ENCODE data around the gene PPARG. TPM values are rescaled to one million over a fixed set of nuclear protein-coding genes. Genes with fewer than 3 reads are reported as not detected.

PPARG gene
- total RNA-seq, 1 experiment from 2014 or later, result 19.4 TPM

GRCh38 chr3:12339701-12340480 lies 51.0 kb downstream of the PPARG start:
- no peak for DNase-seq (ENCODE audit: extremely low read depth, low read depth)

GRCh38 chr3:12340506-12340905 lies 51.6 kb downstream of the PPARG start:
- DNase-seq (ENCODE audit: extremely low read depth, low read depth), result no peak

- DNase-seq (ENCODE audit: extremely low read depth, low read depth), result no peak
These were observed 53.3 kb downstream of the PPARG start for GRCh38 chr3:12342151-12342550.

GRCh38 chr3:12343047-12343501 lies 54.2 kb downstream of the PPARG start:
- no peak for DNase-seq (ENCODE audit: extremely low read depth, low read depth)

- DNase-seq (ENCODE audit: extremely low read depth, low read depth), result no peak
These were observed 56.3 kb downstream of the PPARG start for GRCh38 chr3:12345141-12345561.

GRCh38 chr3:12345584-12346494 lies 57.0 kb downstream of the PPARG start:
- DNase-seq (ENCODE audit: extremely low read depth, low read depth), result no peak

- DNase-seq (ENCODE audit: extremely low read depth, low read depth), result no peak
These were observed 58.4 kb downstream of the PPARG start for GRCh38 chr3:12347301-12347700.

GRCh38 chr3:12349895-12350811 lies 61.3 kb downstream of the PPARG start:
- DNase-seq (ENCODE audit: extremely low read depth, low read depth), result no peak

GRCh38 chr3:12351145-12351544 lies 62.3 kb downstream of the PPARG start:
- DNase-seq (ENCODE audit: extremely low read depth, low read depth), result no peak

- no peak for DNase-seq (ENCODE audit: extremely low read depth, low read depth)
These were observed 63.4 kb downstream of the PPARG start for GRCh38 chr3:12352253-12352652.

GRCh38 chr3:12352755-12353154 lies 63.9 kb downstream of the PPARG start:
- DNase-seq (ENCODE audit: extremely low read depth, low read depth), result no peak

- DNase-seq (ENCODE audit: extremely low read depth, low read depth), result no peak
These were observed 65.1 kb downstream of the PPARG start for GRCh38 chr3:12353796-12354525.

GRCh38 chr3:12356175-12356574 lies 67.3 kb downstream of the PPARG start:
- DNase-seq (ENCODE audit: extremely low read depth, low read depth), result no peak

GRCh38 chr3:12356996-12357395 lies 68.1 kb downstream of the PPARG start:
- DNase-seq (ENCODE audit: extremely low read depth, low read depth), result no peak

GRCh38 chr3:12357456-12357855 lies 68.6 kb downstream of the PPARG start:
- no peak for DNase-seq (ENCODE audit: extremely low read depth, low read depth)

- DNase-seq (ENCODE audit: extremely low read depth, low read depth), result no peak
These were observed 74.7 kb downstream of the PPARG start for GRCh38 chr3:12363397-12364195.

GRCh38 chr3:12367346-12367745 lies 78.5 kb downstream of the PPARG start:
- DNase-seq (ENCODE audit: extremely low read depth, low read depth), result no peak

- no peak for DNase-seq (ENCODE audit: extremely low read depth, low read depth)
These were observed 80.2 kb downstream of the PPARG start for GRCh38 chr3:12369029-12369428.

GRCh38 chr3:12369598-12369997 lies 80.7 kb downstream of the PPARG start:
- no peak for DNase-seq (ENCODE audit: extremely low read depth, low read depth)
